Stomach (tissue), 4 donors: ENCODE data around the gene RGS18.

Source experiments
- CTCF ChIP-seq, 7 experiments: fragments of 450-650 bp in 4 of 7; fragments of 200-600 bp in 3 of 7; sonication (generic) in 3 of 7; IDR thresholded peaks; one replicate each; pipeline ENCODE4 v1.5.1; 2016 to 2019; ENCODE audit warnings: antibody characterized with exemption in 7 of 7, control low read depth in 2 of 7, mild to moderate bottlenecking in 1 of 7
- EP300 ChIP-seq: sonication (generic); formaldehyde crosslinking; IDR thresholded peaks from one replicate; pipeline ENCODE4 v1.6.1; 2017; ENCODE audit warnings: antibody characterized with exemption
- POLR2A ChIP-seq, 4 donors: fragments of 450-650 bp; IDR thresholded peaks; one replicate each; pipeline ENCODE4 v1.6.1; 2016; ENCODE audit warnings: antibody characterized with exemption in 4 of 4, control low read depth in 2 of 4, mild to moderate bottlenecking in 1 of 4, moderate library complexity in 1 of 4

GRCh38 chr1:192162376-192162775, 4.1 kb downstream of the RGS18 start:
- no peak for TF ChIP-seq CTCF (IDR thresholded peaks at IDR 0.05)
- no peak for TF ChIP-seq POLR2A (IDR thresholded peaks at IDR 0.05)
- no peak for TF ChIP-seq EP300
